GM23338 (cell line): ENCODE measurements around the gene PLA2G2E.

ENCODE experiments used
- EZH2 ChIP-seq: fragments of 200-600 bp; sonication (generic); IDR thresholded peaks from one replicate; pipeline ENCODE4 v1.8.0; 2017; ENCODE audit warnings: antibody characterized with exemption, mild to moderate bottlenecking, low read depth; ENCODE audit not compliant: unreplicated experiment
- TF ChIP-seq, protein P1 (sequence below), 2 experiments: fragments of 200-600 bp in 1 of 2; sonication (generic) in 1 of 2; conservative IDR thresholded peaks; 2 replicates each; pipeline versions ENCODE4 v1.5.1 to v1.6.1; 2016 to 2017; ENCODE audit warnings: antibody characterized with exemption in 2 of 2, low read depth in 2 of 2, mild to moderate bottlenecking in 2 of 2, moderate library complexity in 1 of 2

- TF ChIP-seq, protein P1, sequence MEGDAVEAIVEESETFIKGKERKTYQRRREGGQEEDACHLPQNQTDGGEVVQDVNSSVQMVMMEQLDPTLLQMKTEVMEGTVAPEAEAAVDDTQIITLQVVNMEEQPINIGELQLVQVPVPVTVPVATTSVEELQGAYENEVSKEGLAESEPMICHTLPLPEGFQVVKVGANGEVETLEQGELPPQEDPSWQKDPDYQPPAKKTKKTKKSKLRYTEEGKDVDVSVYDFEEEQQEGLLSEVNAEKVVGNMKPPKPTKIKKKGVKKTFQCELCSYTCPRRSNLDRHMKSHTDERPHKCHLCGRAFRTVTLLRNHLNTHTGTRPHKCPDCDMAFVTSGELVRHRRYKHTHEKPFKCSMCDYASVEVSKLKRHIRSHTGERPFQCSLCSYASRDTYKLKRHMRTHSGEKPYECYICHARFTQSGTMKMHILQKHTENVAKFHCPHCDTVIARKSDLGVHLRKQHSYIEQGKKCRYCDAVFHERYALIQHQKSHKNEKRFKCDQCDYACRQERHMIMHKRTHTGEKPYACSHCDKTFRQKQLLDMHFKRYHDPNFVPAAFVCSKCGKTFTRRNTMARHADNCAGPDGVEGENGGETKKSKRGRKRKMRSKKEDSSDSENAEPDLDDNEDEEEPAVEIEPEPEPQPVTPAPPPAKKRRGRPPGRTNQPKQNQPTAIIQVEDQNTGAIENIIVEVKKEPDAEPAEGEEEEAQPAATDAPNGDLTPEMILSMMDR (conservative IDR thresholded peaks at IDR 0.05; ENCODE audit: low read depth in 2 of 2): no peak
- no peak for TF ChIP-seq EZH2
These were observed 23.6 kb upstream of the PLA2G2E start for GRCh38 chr1:19946971-19947370.
